Measurements from ENCODE around the gene GRM2.

DNA sequence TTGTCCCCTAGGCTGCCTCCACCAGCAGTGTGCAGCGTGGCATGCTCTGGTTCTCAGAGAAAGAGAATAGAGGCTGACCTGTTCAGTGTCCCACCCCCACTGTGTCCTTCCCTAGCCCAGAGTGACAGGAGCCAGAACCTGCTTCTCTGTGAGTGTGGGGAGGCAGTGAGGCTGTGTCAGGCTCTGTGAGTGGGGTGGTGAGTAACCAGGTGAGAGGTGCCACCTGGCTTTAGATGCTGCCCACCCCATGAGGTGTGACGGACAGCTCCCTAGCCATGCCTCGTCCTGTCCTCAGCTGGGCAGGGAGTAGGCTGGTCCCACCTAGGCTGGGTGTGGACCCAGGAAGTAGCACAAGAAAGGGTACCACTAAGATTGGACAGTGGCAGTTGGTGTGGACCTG, 29.5 kb upstream of the GRM2 start:
- TF ChIP-seq, protein P1, sequence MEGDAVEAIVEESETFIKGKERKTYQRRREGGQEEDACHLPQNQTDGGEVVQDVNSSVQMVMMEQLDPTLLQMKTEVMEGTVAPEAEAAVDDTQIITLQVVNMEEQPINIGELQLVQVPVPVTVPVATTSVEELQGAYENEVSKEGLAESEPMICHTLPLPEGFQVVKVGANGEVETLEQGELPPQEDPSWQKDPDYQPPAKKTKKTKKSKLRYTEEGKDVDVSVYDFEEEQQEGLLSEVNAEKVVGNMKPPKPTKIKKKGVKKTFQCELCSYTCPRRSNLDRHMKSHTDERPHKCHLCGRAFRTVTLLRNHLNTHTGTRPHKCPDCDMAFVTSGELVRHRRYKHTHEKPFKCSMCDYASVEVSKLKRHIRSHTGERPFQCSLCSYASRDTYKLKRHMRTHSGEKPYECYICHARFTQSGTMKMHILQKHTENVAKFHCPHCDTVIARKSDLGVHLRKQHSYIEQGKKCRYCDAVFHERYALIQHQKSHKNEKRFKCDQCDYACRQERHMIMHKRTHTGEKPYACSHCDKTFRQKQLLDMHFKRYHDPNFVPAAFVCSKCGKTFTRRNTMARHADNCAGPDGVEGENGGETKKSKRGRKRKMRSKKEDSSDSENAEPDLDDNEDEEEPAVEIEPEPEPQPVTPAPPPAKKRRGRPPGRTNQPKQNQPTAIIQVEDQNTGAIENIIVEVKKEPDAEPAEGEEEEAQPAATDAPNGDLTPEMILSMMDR (IDR thresholded peaks at IDR 0.05) = no peak
- no peak for TF ChIP-seq POLR2A (IDR thresholded peaks at IDR 0.05)
